ENCODE measurements around the gene LSM3.

The LSM3 gene

DNA sequence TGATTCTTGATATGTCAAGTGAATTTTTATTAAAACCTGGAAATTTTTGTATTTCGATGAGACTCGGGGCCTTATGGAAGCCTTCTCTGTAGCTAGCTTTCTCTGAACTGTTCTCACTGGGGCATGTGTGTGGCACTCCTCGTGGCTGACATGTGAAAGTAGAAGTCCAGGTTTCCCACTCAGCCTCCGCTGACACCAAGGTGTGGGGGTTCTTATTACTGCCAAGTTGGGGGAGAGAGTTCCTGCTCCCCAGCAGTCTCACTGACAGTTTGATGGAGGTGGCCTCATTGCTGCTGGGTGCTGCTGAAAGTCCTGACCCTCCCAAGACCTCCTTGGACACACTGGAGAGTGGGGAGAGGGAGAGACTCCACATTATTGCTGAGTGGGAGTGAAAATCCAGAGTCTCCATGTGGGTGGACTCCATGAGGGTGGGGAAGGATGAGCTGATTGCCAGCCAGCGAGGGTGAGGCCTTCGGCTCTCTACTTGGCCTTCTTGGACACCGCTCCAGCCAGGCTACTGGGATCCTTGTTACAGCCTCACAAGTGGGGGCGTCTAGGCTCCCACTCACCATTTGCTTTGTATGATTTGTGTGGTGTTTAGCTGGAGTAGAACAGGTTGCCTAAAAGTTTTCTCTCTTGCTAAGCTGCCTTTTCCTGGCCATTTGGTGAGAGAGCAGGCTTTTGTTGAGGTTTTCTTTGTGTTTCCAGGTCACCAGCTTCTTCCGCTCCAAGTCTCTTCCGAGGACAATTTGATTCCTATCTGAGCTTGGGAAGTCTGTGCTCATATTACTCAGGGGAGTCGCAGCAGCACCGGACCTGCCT is 64.1 kb downstream of the LSM3 start:
- DNase-seq = no peak

GRCh38 chr3:14243782-14244181 is 65.2 kb downstream of the LSM3 start:
- no peak for DNase-seq

DNA sequence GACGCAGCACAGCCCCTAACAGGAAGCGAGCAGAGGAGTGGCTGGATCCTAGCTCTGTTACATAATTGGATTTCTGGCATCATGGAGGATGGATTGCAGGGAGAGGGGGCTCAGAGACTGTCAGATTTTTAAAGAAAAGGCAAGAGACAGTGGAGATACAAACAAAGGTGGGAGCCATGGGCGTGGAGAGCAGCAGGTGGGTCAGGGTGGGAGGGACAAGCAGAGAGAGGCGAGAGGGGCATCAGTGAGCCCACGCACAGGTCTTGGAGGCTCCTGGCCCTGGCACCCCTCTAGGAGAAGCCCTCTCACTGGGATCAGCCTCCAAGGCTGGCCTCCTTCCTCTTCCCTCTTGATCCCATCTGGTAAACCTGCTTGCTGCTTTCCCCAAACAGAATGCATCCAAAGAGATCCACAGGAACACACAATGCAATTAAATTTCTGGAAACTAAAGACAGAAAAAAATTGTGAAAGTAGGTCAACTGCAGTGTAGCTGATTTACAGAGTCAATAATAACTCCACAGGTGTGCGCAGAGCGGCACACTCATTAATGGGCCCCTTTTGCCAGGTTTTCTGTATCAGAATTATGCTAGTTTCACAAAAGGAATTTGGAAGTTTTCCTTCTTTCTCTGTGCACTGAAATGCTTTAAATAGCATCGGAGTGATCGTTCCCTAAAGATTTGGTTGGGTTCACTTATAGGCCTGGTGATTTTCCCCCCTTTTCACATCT is 66.1 kb downstream of the LSM3 start:
- no peak for DNase-seq

- DNase-seq = no peak
Observed at GRCh38 chr3:14245248-14245639, 66.6 kb downstream of the LSM3 start.

DNA sequence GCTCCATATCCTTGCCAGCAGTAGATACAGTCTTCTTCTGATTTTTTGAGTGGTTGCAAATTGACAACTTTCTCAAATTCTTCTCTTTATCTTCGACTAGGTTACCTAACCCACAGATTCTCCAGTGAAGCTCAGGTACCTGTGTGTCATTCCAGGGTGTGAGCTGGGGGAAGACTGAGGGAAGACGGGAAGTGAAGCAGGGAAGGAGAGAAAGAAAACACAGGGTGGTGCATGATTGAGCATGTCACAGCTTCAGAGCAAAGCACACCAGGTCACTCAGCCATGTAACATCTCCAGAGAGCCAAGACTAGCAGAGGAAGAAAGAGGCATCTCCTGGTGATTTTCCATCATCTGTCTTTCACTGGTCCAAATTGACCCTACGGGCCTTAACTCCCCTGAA is 67.2 kb downstream of the LSM3 start:
- DNase-seq = no peak

- no peak for DNase-seq
Observed at GRCh38 chr3:14246414-14246813, 67.8 kb downstream of the LSM3 start.

DNA sequence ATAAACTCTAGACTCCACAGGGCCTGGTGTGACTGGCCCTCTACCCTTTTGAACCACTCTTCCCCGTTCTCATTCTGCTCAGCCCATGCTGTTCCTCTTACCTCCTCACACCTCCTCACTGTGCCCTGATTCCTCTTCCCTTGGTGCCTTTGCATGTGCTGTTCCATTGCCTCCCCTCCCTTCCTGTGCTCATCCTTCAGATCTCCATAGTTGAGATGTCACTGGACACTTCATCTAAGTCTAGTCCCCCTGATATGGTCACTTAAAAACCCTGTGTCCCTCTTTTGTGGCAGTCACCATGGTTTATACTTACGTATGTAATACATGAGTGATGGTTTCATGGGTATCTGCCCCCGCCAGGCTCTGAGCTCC is 69.8 kb downstream of the LSM3 start:
- no peak for DNase-seq

DNA sequence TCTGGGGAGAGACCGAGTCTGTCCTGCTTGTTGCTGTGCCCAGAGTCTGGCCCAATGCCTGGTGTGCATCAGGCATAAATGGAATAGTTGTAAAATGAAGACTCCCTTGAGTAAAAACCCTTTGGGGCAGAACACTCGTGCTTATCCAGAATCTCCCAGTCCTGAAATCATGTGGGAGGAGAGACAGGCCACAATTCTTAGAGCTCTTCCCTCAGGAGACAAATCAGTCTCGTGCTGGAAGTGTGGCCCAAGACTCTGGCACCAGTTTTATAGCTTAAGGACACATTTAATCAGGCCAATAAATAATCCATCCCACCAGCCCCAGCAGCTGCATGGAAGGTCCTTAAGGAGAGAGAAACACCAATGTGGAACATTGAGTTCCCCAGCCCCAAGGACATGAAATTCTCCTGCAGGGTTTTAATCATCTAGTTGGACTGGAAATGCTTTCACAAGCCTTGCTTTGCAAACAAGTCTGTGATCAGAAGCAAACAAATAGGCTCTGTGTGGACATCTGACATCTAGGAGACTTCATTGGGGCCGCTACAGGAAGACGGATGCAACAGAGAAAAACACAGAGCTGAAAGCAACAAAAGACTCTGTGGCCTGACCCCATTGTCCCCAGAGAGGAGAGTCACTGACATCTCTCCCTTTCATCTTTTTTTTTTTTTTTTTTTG is 70.4 kb downstream of the LSM3 start:
- DNase-seq = no peak

All from T1000 (cell line).